GM21737 (cell line): ENCODE results near the gene RPS19.
"Not testable (repeated sequence)": the region's sequence is repeated elsewhere in the genome, so short reads cannot be mapped to it uniquely, and the experiment has no call there.

Experiments used
- ATAC-seq: cut with Tn5 transposase; IDR thresholded peaks from one replicate; pipeline ENCODE4 v1.9.1; 2021; ENCODE audit warnings: mild to moderate bottlenecking, moderate library complexity; ENCODE audit not compliant: unreplicated experiment

Gene RPS19

DNA sequence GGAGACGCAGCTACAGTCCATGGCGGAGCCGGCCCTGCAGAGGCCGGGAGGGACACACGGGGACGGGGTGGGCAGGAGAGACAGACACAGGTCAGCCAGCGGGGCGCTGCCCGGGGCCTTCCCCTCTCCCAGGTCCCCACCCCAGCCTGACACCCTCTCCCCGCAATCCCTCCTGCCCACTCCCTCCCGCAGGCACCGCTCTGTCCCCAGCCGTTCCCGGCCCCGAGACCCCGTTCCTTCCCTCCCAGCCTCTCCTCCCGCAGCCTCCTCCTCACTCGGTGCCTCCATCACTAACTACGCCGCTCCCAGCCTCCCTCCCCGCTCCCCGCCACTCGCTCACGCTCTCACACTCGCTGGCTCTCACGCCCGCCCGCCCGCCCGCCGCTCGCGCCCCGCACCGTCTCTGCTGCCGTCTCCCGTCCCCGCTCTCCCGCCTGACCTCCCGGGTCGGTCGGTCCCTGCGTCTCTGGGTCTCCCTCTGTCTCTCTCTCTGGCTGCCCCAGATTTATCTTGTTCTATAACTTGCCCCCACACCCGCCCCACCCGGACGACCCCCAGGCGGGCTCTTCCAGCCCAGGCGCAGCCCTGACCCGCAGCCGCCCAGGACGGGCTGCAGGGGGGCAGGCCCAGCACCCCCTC is 53.0 kb downstream of the RPS19 start:
- no peak for ATAC-seq

DNA sequence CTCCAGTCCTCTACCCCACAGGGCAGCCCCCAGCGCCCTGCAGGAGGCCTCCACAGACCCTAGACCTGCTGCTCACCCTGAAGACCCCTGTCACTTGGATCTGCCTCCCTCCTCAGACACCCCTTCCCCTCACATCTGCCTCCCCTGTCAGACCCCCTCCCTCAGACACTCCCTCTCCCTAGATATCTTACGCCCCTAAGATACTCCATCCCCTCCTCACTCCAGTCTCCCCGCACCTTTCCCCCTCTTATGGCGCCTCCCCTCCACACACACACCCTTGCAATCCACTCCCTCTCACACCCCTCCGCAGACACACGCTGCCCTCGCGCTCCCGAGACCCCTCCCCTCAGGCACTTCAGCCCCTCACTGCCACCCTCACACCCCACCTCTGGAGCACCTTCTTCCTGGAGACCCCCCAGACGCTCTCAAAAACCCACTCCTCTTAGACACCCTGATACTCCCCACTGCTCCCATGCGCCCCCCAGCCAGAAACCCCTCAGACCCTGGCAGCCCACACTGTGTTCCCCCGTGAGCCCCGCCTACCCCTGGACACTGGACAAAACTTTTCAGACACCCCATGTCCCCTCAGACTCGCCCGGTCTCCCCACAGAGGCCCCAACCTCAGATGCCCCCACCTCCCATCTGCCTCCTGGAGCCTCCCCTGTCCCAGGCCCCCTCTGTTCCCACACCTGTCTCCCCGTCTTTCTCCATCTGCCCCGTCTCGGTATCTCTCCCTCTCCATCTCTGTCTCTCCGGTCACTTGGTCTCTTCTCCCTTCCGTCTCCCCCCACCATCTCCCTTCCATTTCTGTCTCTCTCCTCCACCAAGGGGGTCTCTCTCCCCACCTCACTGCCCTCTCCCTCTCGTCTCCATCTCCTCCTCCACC is 53.7 kb downstream of the RPS19 start:
- ATAC-seq = no peak

DNA sequence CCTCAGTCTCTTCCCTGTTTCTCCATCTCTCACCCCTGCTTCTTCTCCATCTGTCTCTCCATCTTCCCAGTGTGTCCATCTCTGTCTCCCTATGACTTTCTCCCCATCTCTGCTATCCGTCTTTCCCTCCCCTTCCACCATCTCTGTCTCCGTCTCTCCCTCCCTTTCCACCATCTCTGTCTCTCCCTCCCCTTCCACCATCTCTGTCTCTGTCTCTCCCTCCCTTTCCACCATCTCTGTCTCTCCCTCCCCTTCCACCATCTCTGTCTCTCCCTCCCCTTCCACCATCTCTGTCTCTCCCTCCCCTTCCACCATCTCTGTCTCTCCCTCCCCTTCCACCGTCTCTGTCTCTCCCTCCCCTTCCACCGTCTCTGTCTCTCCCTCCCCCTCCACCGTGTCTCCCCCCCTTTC is 54.4 kb downstream of the RPS19 start:
- not testable (repeated sequence) for ATAC-seq

GRCh38 chr19:41915021-41915775 is 55.1 kb downstream of the RPS19 start:
- no peak for ATAC-seq

GRCh38 chr19:41915776-41916414 is 55.8 kb downstream of the RPS19 start:
- ATAC-seq = no peak

DNA sequence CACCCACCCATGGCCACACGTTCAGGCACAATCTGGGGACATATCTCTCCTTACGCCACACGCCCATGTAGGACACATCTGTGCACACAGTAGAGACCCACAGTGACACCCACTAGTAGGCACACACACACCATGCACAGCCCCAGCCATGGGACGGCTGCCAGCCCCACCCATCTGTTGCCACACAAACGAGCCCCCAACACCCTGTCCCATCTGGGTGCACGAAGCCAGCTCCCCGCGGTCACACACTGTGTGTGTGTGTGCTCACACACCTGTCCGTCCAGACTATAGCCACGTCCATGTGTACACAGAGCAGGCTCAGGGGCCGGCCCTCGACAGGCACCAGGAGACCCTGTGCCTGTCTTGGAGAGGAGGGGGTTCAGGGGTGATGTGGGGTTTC is 57.6 kb downstream of the RPS19 start:
- ATAC-seq = no peak

DNA sequence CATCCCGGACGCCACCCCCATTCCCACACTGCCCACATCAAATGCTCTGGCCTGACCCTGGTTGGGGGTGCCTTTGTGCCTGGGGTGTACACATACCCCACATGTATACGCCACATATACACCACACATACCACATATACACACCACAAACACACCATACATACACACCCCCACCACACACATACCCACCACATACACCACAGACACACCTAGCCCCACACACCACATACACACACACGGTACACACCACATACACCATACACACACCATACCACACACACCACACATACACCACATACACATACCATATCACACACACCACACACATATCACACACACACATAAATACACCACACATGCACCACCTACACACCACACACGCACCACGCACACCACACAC is 58.0 kb downstream of the RPS19 start:
- no peak for ATAC-seq

- ATAC-seq = no peak
Observed at GRCh38 chr19:41918653-41919244, 58.7 kb downstream of the RPS19 start.

- no peak for ATAC-seq
Observed at GRCh38 chr19:41919948-41920712, 60.1 kb downstream of the RPS19 start.

DNA sequence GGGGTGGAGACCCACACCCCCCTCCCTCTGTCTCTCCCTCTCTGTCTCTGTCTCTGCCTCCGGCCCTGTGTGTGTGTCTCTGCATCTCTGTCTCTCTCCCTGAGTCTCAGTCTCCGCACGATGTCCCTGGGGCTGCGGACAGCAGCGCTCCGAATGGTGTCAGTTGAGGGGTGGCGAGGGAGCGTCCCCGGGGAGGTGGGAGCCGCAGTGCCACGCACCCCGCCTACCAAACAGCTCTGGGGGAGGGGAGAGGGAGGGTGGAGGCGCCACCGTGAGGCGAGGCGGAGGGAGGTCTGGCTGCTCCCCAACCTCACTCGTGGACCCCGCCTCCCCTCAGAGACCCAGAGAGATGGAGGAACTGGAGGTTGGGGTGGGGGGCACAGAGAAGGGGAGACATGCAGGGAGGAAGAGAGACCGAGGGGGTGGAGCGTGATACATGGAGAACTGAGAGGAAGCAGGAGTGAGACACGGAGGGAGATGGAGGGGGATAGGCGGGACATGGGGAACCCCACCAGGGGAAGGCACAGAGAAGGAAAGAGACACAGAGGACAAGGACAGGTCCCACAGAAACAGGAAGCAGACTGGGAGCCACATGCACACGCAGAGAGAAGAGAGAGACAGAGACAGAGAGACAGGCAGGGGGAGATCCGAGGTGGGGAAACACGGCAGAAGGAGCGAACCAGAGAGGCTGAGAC is 61.0 kb downstream of the RPS19 start:
- ATAC-seq = no peak

DNA sequence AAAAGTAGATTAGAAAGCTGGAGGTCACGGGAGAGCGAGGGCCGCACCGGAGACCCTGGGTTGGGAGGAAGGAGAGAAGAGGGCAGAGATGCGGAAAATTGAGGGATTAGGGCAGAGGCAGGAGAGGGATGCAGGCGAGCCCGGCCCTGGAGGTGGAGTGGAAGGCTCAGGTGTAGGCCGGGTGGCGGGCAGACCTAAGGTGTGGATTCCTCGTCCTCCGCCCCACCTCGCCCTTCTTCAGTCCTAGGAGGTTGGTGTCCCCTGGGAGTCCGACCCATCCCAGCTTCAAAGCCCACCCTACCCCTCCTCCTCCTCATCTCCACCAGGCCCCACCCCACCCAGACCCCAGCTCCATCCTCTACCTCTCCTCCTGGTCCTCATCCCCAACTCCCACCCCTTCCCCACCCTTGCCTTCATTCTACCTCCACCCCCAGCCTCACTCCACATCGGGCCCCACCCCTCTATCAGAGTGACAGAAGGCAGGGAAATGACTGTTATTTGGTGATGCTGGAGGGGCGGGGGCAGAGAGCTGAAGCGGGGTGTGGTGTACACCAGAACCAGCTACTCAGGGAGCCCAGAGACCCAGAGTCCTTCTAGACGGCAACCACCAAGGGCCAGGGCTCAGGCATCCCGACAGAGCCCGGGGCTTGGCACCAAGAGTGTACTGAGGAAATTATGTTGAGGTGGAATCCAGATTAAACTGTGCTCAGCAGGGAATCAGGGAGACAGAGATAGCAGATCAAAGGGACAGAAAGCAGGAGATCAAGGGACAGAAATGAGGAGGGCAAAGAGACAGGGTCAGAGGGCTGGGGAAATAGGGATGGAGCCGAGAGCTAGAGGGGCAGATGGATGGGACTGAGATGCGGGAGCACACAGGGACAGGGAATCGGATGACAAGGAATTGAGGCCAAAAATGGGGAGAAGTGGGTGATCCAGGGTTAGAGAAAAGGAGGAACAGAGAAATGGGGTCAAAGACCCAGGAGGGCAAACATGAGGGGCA is 61.8 kb downstream of the RPS19 start:
- no peak for ATAC-seq
